Calu3 (cell line): ENCODE data around the gene SREBF2. TPM values are rescaled to one million over a fixed set of nuclear protein-coding genes. Genes with fewer than 3 reads are reported as not detected.

Experiments used
- BruUV-seq: library from RNA; stranded (reverse); fragments of 400-500 nt; replicated peaks from 2 replicates; lab custom pipeline; 2021; lab: Mats Ljungman, UMichigan
- CTCF ChIA-PET: fragments of 300-600 bp; sonication (Branson Sonifier 250); formaldehyde crosslinking; loops from one replicate; lab custom pipeline; 2022; ENCODE audit warnings: antibody characterized with exemption; lab: Charles Lee
- DNase-seq: peaks from one replicate; pipeline ENCODE4 v3.0.0; 2022
- H3K27ac Mint-ChIP-seq: one replicate; pipeline ENCODE4 v1.8.0; 2022; ENCODE audit warnings: mixed read lengths; ENCODE audit not compliant: unreplicated experiment
- H3K27me3 Mint-ChIP-seq: one replicate; pipeline ENCODE4 v1.8.0; 2022; ENCODE audit warnings: mixed read lengths; ENCODE audit not compliant: unreplicated experiment
- H3K36me3 Mint-ChIP-seq: one replicate; pipeline ENCODE4 v1.8.0; 2022; ENCODE audit warnings: mild to moderate bottlenecking, moderate library complexity, mixed read lengths; ENCODE audit not compliant: insufficient read depth, unreplicated experiment
- H3K4me1 Mint-ChIP-seq: one replicate; pipeline ENCODE4 v1.8.0; 2022; ENCODE audit warnings: mild to moderate bottlenecking, low read depth, mixed read lengths; ENCODE audit not compliant: unreplicated experiment
- H3K4me3 Mint-ChIP-seq: one replicate; pipeline ENCODE4 v1.8.0; 2022; ENCODE audit warnings: mild to moderate bottlenecking, low read depth, moderate library complexity, mixed read lengths; ENCODE audit not compliant: unreplicated experiment
- H3K9me3 Mint-ChIP-seq: one replicate; pipeline ENCODE4 v1.8.0; 2022; ENCODE audit warnings: low read depth, mixed read lengths; ENCODE audit not compliant: unreplicated experiment
- intact Hi-C: fragments of 100-400 bp; cut with micrococcal nuclease; formaldehyde crosslinking; loops from one replicate; pipeline ENCODE4 v1.10.0; 2022; ENCODE audit not compliant: unreplicated experiment
- total RNA-seq: library from RNA; stranded (reverse); gene quantifications from 2 replicates; pipeline ENCODE4 v1.2.3, GENCODE V29; 2022
- TF ChIP-seq, protein P1 (sequence below): fragments of 200-600 bp; IDR thresholded peaks from one replicate; pipeline ENCODE4 v1.8.0; 2022; ENCODE audit warnings: antibody characterized with exemption; ENCODE audit not compliant: unreplicated experiment

The SREBF2 gene
- total RNA-seq, 1 experiment from 2014 or later: 159 TPM

DNA sequence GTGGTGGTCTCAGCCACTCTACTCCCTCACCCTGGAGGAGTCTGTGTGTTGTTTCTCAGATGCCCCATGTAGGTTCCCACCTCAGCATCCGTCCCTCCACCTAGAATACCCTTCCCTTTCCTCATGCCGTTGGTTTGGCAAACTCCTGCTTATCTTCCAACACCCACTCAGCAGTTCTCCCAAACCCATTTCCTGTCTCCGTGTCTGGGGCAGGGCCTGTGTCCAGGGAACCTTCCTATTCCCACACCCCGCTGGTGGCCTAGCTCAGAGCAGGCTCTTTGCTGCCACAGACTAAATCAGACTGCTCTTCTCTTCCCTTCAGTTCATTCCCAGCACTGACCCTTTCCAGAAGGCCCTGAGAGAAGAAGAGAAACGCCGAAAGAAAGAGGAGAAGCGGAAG, 7.5 kb upstream of the SREBF2 start:
- DNase-seq: no peak
- H3K36me3 Mint-ChIP-seq: peaks cover 9% of the 10 kb centered on the region
- intact Hi-C loops: no loop called here
- no peak overlapping the region for H3K4me3 Mint-ChIP-seq
- H3K27me3 Mint-ChIP-seq: no peaks in the 10 kb centered on the region
- H3K4me1 Mint-ChIP-seq: peaks cover 28% of the 10 kb centered on the region
- H3K9me3 Mint-ChIP-seq: no peaks in the 10 kb centered on the region
- TF ChIP-seq, protein P1, sequence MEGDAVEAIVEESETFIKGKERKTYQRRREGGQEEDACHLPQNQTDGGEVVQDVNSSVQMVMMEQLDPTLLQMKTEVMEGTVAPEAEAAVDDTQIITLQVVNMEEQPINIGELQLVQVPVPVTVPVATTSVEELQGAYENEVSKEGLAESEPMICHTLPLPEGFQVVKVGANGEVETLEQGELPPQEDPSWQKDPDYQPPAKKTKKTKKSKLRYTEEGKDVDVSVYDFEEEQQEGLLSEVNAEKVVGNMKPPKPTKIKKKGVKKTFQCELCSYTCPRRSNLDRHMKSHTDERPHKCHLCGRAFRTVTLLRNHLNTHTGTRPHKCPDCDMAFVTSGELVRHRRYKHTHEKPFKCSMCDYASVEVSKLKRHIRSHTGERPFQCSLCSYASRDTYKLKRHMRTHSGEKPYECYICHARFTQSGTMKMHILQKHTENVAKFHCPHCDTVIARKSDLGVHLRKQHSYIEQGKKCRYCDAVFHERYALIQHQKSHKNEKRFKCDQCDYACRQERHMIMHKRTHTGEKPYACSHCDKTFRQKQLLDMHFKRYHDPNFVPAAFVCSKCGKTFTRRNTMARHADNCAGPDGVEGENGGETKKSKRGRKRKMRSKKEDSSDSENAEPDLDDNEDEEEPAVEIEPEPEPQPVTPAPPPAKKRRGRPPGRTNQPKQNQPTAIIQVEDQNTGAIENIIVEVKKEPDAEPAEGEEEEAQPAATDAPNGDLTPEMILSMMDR: no peak
- no TSS peak for BruUV-seq
- CTCF ChIA-PET: no interaction called here
- no peak overlapping the region for H3K27ac Mint-ChIP-seq

DNA sequence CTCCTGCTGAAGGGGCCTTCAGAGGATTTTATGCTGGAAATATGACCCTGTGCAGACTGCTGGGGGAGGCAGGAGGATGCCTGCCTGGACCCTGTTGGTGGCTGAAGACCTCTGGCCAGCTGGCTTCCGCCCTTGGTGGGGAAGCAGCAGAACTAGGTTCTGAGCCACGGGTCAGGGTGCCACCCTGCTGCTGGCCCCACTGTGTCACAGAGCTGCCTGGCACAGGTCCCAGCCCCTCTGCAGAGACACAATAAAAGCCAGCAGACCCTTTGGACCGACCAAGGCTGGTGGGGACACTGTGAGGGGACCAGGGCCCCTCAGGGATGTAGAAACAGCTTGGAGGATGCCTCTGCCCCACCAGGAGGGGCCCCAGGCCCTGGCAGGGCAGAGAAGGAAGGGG, 6.9 kb upstream of the SREBF2 start:
- peaks cover 28% of the 10 kb centered on the region for H3K4me1 Mint-ChIP-seq
- no peak overlapping the region for H3K27ac Mint-ChIP-seq
- no peaks in the 10 kb centered on the region for H3K9me3 Mint-ChIP-seq
- peaks cover 5% of the 10 kb centered on the region for H3K36me3 Mint-ChIP-seq
- TF ChIP-seq, protein P1: no peak
- BruUV-seq: no TSS peak
- intact Hi-C loops: no loop called here
- CTCF ChIA-PET: no interaction called here
- no peak overlapping the region for H3K4me3 Mint-ChIP-seq
- DNase-seq: no peak
- no peaks in the 10 kb centered on the region for H3K27me3 Mint-ChIP-seq

GRCh38 chr22:41826430-41827383, 6.2 kb upstream of the SREBF2 start:
- DNase-seq: no peak
- Mint-ChIP-seq H3K27ac (no peak overlapping the region), H3K9me3 (no peaks in the 10 kb centered on the region), H3K27me3 (no peaks in the 10 kb centered on the region), H3K4me3 (no peak overlapping the region), H3K4me1 (peaks cover 28% of the 10 kb centered on the region), H3K36me3 (peaks cover 5% of the 10 kb centered on the region)
- CTCF ChIA-PET: interaction anchor here (0.6 kb wide), 1 partner anchor 34 kb away, joined by 3 read pairs; no protein-coding TSS in a partner anchor
- intact Hi-C loops: no loop called here
- TF ChIP-seq, protein P1: no peak
- no TSS peak for BruUV-seq

DNA sequence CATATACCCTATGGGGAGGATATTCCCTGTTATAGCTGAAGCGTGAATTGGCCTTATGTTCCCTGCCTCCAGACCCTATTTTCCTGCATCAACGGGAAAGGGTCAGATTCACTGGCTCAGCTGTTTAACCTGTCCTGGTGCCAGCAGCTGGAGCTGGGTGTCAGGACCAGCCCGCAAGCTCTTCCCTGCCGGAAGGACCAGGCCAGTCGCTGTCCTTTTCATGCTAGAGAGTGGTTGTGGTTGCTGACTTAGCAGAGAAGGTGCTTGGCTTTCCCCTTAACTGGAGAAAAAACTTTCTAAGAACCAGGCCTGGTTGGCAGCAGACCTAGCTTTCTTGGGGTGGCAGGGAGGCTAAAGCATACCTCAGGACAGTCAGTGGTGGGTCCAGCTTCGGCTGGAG, 5.2 kb upstream of the SREBF2 start:
- CTCF ChIA-PET: interaction anchor here (0.6 kb wide), 1 partner anchor 33 kb away, joined by 3 read pairs; no protein-coding TSS in a partner anchor
- no peak for DNase-seq
- H3K9me3 Mint-ChIP-seq: no peaks in the 10 kb centered on the region

More for the DNA sequence above, 5.2 kb upstream of the SREBF2 start:
- peaks cover 13% of the 10 kb centered on the region for H3K36me3 Mint-ChIP-seq
- intact Hi-C loops: no loop called here
- no TSS peak for BruUV-seq
- H3K4me1 Mint-ChIP-seq: peaks cover 27% of the 10 kb centered on the region
- H3K4me3 Mint-ChIP-seq: no peak overlapping the region
- TF ChIP-seq, protein P1: no peak
- H3K27me3 Mint-ChIP-seq: no peaks in the 10 kb centered on the region
- no peak overlapping the region for H3K27ac Mint-ChIP-seq
